DND-41 (cell line): ENCODE results near the gene ARF3.

Source experiments
- ATAC-seq: fragments of 200-7000 bp; cut with Tn5 transposase; 3 replicates; pipeline ENCODE4 v1.9.1; 2021; ENCODE audit warnings: low read depth; ENCODE audit not compliant: insufficient read depth
- DNase-seq: peaks from one replicate; pipeline ENCODE4 v3.0.0-alpha.2; 2020
- H2AFZ ChIP-seq: 2 replicates; pipeline ENCODE4 v1.6.0; 2012; ENCODE audit warnings: low read depth, low read length
- H3K27ac ChIP-seq: 2 replicates; pipeline ENCODE4 v1.5.1; 2012; ENCODE audit warnings: low read length, inconsistent platforms
- H3K27me3 ChIP-seq: fragments of 200-600 bp; sonication (generic); 2 replicates; pipeline ENCODE4 v1.6.0; 2012; ENCODE audit warnings: low read length, mild to moderate bottlenecking, inconsistent platforms; ENCODE audit not compliant: insufficient read depth, poor library complexity
- H3K36me3 ChIP-seq: 2 replicates; pipeline ENCODE4 v1.5.1; 2012; ENCODE audit warnings: low read length, inconsistent platforms; ENCODE audit not compliant: insufficient read depth
- H3K4me1 ChIP-seq: 2 replicates; pipeline ENCODE4 v1.5.1; 2012; ENCODE audit warnings: mild to moderate bottlenecking, low read length; ENCODE audit not compliant: insufficient read depth
- H3K4me2 ChIP-seq: 2 replicates; pipeline ENCODE4 v1.6.0; 2012; ENCODE audit warnings: mild to moderate bottlenecking, moderate library complexity, low read length, inconsistent platforms; ENCODE audit not compliant: insufficient read depth
- H3K4me3 ChIP-seq, 2 experiments: fragments of 200-600 bp in 1 of 2; shearing (Covaris generic) in 1 of 2; 2 replicates each; pipeline ENCODE4 v1.5.1; 2012 to 2016; ENCODE audit warnings: inconsistent platforms in 2 of 2, low read length in 2 of 2, mild to moderate bottlenecking in 2 of 2, low read depth in 1 of 2, moderate library complexity in 1 of 2
- H3K79me2 ChIP-seq: 2 replicates; pipeline ENCODE4 v1.6.0; 2012; ENCODE audit warnings: low read length, inconsistent platforms; ENCODE audit not compliant: insufficient read depth
- H3K9ac ChIP-seq: 2 replicates; pipeline ENCODE4 v1.6.0; 2012; ENCODE audit warnings: low read depth, mild to moderate bottlenecking, inconsistent platforms, low read length, moderate library complexity
- H3K9me3 ChIP-seq: 2 replicates; pipeline ENCODE4 v1.5.1; 2012; ENCODE audit warnings: low read length, moderate library complexity, mild to moderate bottlenecking, inconsistent platforms; ENCODE audit not compliant: insufficient read depth, severe bottlenecking
- H4K20me1 ChIP-seq: 2 replicates; pipeline ENCODE4 v1.6.0; 2012; ENCODE audit warnings: low read length; ENCODE audit not compliant: insufficient read depth
- CTCF ChIP-seq: IDR thresholded peaks from 2 replicates; pipeline ENCODE4 v1.5.1; 2012; ENCODE audit warnings: borderline replicate concordance, low read length, moderate library complexity, mild to moderate bottlenecking; ENCODE audit not compliant: poor library complexity, severe bottlenecking; ENCODE audit errors: extremely low read depth
- EZH2 ChIP-seq: IDR thresholded peaks from 3 replicates; pipeline ENCODE4 v1.6.1; 2012; ENCODE audit warnings: borderline replicate concordance, low read depth, mild to moderate bottlenecking, moderate library complexity, low read length, inconsistent platforms; ENCODE audit not compliant: severe bottlenecking

The ARF3 gene

GRCh38 chr12:48957141-48958048 is at the start of gene ARF3:
Gene ARF3, minus strand, starts transcription at chr12:48957487. Its CDS starts 16,392 bp downstream, at chr12:48941095.
- no peaks in the 10 kb centered on the region for H3K27me3 ChIP-seq
- TF ChIP-seq CTCF (no peak), EZH2 (no peak)

DNA sequence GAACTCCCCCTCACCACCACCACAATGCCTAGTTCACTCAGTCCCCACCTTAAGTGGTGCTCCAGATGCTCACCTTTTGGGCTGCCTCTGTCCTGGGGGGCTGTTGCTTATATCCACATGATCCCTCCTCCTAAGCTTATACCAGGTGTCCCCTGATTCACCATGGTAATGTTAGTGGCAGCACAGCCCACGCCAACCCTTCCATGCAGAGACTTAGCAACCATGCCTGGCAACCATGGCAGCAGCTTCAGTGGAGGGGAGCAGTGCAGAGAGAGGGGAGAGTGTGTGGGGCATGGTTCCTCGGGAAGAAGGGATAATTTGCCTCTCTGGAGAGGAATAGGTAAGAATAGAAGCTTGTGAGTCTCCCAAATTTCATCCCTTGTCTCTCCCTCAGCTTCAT is 43.1 kb upstream of the ARF3 start:
- Histone ChIP-seq H3K79me2 (no peaks in the 10 kb centered on the region), H3K4me3 (no peak overlapping the region), H3K4me2 (peak overlapping the region; percentile 98; the same call in 1 of the 2 replicates), H4K20me1 (peaks cover 4% of the 10 kb centered on the region), H2AFZ (no peak overlapping the region), H3K9ac (no peak overlapping the region; the same call in 1 of the 2 replicates), H3K27me3 (peaks cover 27% of the 10 kb centered on the region), H3K9me3 (no peaks in the 10 kb centered on the region), H3K4me1 (peaks cover 39% of the 10 kb centered on the region), H3K27ac (no peak overlapping the region), H3K36me3 (peaks cover 38% of the 10 kb centered on the region)
- TF ChIP-seq EZH2 (no peak), CTCF (no peak)
- ATAC-seq (no peak), DNase-seq (no peak)

More at GRCh38 chr12:48957141-48958048, at the start of gene ARF3:
- H3K36me3 ChIP-seq = peaks cover 29% of the 10 kb centered on the region
- H3K27ac ChIP-seq = peak within 1 kb of the TSS; percentile 77
- H3K4me2 ChIP-seq = peak within 1 kb of the TSS; percentile 93
- ATAC-seq (peak; percentile 93), DNase-seq (peak; percentile 97)
- H3K4me3 ChIP-seq = peak within 1 kb of the TSS; percentile 69 to 87
- no peaks in the 10 kb centered on the region for H3K9me3 ChIP-seq
- peak within 1 kb of the TSS; percentile 86 for H2AFZ ChIP-seq
- peaks cover 33% of the 10 kb centered on the region for H3K4me1 ChIP-seq
- peak within 1 kb of the TSS; percentile 77 for H3K9ac ChIP-seq
- H3K79me2 ChIP-seq = peaks cover 49% of the 10 kb centered on the region
- H4K20me1 ChIP-seq = peaks cover 41% of the 10 kb centered on the region; the same call in 1 of the 2 replicates

- DNase-seq = peak; percentile 83
- peaks cover 32% of the 10 kb centered on the region for H3K27me3 ChIP-seq
- peak; percentile 44 for TF ChIP-seq CTCF
- no peak for TF ChIP-seq EZH2
- H2AFZ ChIP-seq = peak within 1 kb of the TSS; percentile 78
- H3K9ac ChIP-seq = peak within 1 kb of the TSS; percentile 53
- peaks cover 4% of the 10 kb centered on the region for H4K20me1 ChIP-seq
- H3K4me2 ChIP-seq = peak within 1 kb of the TSS; percentile 98
- H3K27ac ChIP-seq = peak within 1 kb of the TSS; percentile 45
- H3K36me3 ChIP-seq = peaks cover 30% of the 10 kb centered on the region
- H3K4me1 ChIP-seq = peaks cover 39% of the 10 kb centered on the region
- H3K79me2 ChIP-seq = no peaks in the 10 kb centered on the region
- H3K4me3 ChIP-seq = peak within 1 kb of the TSS; percentile 8 to 64; a peak in 3 of 4 replicates
- ATAC-seq = peak; percentile 84
- H3K9me3 ChIP-seq = no peaks in the 10 kb centered on the region
Measured at GRCh38 chr12:48999371-49000131, 42.3 kb upstream of the ARF3 start, which contains the start of gene DDN. Gene DDN, minus strand, starts transcription at chr12:48999375. Its CDS starts 88 bp downstream, at chr12:48999287.
